Measurements from ENCODE around the gene NR2F2.

DNA sequence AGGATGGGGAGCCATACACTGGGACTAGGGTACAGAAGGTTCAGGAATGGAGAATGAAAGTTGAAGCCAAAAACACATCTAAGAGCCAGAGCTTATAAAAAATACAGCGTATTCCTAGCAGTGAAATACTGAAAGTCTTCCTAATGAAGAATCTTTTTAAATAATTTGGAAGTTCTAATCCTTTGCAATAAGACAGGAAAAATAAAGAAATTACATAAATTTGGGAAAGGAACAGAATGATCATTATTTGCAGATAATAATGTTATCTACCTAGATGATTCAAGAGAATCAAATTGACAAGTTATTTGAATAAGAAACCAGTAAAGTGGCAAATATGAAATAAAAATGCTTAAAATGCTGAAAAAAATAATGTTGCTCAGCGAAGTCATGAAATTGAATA, 32.3 kb upstream of the NR2F2 start:
- no peak for TF ChIP-seq EP300 (IDR thresholded peaks at IDR 0.05)
- no peak for TF ChIP-seq CTCF (IDR thresholded peaks at IDR 0.05)
- TF ChIP-seq POLR2A (IDR thresholded peaks at IDR 0.05; ENCODE audit: low read depth) = no peak

All from esophagus muscularis mucosa (tissue), 4 donors.